Forelimb muscle (tissue), 1 donor: ENCODE measurements around the gene DCUN1D2. TPM values are rescaled to one million over a fixed set of nuclear protein-coding genes. Genes with fewer than 3 reads are reported as not detected.
"Not testable (repeated sequence)": the region's sequence is repeated elsewhere in the genome, so short reads cannot be mapped to it uniquely, and the experiment has no call there.

Experiments used
- DNase-seq: peaks from one replicate; pipeline ENCODE4 v3.0.0-alpha.2; 2013; ENCODE audit warnings: low read depth
- polyA plus RNA-seq: library from polyadenylated mRNA; unstranded; fragments of 120-200 nt; gene quantifications from one replicate; pipeline ENCODE4 v1.2.1, GENCODE V29; 2013; ENCODE audit not compliant: insufficient read length

DCUN1D2 gene
- polyA plus RNA-seq: 19.5 TPM

GRCh38 chr13:113490496-113491417 lies at the start of gene DCUN1D2:
TSS of gene DCUN1D2 (minus strand) at chr13:113490711. CDS start at chr13:113490669, 42 bp downstream.
- peak; percentile 74 for DNase-seq

- DNase-seq: no peak
These were observed 49.3 kb upstream of the DCUN1D2 start for GRCh38 chr13:113539822-113540221.

- DNase-seq: no peak
These were observed 48.7 kb upstream of the DCUN1D2 start for GRCh38 chr13:113539176-113539575.

- no peak for DNase-seq
These were observed 48.2 kb upstream of the DCUN1D2 start for GRCh38 chr13:113538689-113539058.

- DNase-seq: no peak
These were observed 47.6 kb upstream of the DCUN1D2 start for GRCh38 chr13:113537909-113538688.

DNA sequence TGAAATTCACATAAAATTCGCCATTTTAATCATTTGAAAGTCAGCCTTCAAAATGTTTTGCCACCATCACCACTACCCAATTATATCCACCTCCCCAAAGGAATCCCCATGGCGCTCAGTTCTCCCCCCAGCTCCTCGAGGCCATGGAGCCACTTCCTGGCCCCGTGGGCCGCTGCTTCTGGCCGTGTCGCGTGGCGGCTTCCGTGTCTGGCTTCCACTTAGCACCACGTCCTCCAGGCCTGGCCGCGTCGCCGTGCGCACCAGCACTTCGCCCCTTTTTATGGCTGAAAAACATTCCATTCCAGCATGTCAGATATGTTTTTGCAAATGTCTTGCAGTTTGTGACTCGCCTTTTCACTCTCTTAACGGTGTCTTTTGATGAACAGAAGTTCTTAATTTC lies 46.7 kb upstream of the DCUN1D2 start:
- no peak for DNase-seq

DNA sequence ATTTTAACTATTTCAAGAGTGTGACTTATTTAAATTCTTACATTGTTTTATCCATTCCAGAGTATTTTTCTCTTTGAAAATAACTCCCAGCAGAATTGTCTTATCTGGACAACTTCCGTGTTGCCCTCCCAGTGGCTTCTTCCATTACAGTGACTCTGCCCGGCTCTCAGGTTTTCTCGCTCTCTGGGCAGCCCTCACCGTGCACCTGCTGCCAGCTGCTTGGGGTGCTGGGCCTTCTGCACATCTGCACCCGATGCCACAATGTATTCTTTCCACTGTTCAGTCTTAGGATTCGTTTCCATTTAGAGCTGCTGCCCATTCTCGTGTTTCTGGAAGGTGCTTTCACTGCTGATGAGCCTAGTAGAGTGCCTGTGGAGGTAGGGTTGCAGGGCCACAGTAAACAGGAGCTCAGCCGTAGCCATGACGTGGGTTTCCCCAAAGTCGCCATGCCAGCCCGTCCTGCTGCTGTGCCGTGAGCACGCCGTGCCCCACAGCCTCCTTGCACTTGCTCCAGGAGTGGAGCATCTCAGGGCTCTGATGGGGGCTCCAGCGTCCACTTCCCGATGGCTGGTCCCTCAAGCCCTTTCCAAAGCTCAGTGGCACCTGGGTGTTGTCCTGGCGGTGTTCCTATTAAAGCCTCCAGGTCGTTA lies 46.1 kb upstream of the DCUN1D2 start:
- DNase-seq: no peak

DNA sequence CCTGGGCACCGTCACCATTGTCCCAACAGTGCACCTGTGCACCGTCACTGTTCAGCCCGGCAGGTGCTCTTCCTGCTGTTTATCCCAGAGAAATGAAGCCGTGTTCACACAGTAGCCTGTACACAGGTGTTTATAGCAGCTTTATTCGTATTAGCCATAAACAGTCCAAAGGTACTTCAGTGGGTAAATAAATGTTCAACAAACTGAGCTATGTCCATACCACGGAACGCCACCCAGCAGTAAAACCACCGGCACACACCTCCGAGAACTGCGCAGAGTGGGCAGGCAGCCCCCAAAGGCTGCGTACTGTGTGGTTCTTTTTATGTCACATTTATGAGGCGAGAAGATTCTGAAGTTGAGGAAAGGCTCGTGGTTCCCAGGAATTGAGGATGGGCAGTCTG lies 44.9 kb upstream of the DCUN1D2 start:
- DNase-seq: no peak

DNA sequence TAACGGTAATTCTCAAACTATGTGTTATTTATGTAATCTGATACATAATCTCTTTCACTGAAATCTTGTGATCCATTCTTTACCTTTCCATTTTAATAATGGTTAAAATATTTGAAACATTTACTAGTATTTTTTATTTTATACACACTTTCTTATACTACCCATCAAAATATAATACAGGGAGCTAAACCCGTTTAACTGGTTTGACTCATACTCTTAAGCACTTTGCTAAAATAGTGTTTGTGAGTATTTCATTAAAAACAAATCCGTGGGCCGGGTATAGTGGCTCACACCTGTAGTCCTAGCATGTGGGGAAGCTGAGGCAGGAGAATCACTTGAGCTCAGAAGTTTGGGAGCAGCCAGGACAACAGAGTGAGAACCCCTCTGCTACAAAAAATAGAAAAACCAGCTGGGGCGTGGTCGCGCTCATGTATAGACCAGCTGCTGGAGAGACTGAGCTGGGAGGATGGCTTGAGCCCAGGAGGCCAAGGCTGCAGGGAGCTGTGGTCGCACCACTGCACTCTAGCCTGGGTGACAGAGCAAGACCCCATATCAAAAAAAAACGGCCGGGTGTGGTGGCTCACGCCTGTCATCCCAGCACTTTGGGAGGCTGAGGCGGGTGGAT lies 43.8 kb upstream of the DCUN1D2 start:
- no peak for DNase-seq

- no peak for DNase-seq
These were observed 42.8 kb upstream of the DCUN1D2 start for GRCh38 chr13:113533161-113533840.

- DNase-seq: no peak
These were observed 41.8 kb upstream of the DCUN1D2 start for GRCh38 chr13:113532156-113532806.

DNA sequence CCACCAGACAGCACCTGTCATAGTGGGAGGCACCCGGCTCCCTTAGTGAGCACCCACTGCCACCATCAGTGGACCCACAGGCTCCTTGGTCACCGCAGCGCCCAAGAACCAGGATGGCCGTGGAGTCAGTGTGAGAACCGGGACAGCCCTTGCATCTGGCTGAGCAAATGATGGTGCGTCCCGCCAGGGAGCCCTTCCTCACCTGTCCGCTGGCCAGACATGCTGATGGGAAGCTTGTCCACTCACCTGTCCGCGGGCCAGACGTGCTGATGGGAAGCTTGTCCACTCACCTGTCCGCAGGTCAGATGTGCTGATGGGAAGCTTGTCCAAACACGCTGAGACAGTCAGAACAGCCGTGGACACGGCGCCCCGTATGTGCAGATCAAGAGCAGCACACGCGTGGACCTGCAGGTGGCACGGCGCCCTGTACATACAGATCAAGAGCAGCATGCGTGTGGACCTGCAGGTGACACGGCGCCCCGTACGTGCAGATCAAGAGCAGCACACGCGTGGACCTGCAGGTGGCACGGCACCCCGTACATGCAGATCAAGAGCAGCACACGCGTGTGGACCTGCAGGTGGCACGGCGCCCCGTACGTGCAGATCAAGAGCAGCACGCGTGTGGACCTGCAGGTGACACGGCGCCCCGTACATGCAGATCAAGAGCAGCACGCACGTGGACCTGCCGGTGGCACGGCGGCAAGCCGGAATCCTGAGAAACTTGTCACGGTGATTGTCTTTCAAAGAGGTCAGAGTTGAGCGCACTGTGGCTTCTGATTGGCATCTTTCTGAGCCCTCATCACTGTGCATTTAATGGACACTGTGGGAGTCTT lies 40.7 kb upstream of the DCUN1D2 start:
- no peak for DNase-seq

DNA sequence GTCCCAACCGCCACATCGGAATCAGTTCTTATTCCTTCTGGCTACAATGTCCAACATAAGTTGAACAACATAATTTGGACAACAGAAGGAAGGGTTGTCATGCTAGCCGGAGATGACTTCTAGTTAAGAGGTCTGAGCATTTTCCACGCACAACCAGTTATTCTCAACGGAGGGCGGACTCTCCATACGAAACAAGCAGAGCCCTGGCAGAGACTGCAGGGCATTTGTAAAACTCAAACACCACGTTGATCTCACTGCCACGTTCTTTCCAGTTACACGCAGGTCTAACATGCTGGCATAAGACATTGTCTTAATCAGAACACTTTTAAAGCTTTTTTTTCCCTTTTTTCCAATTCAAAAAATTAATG lies 38.3 kb upstream of the DCUN1D2 start:
- DNase-seq: no peak

GRCh38 chr13:113528101-113528812 lies 37.7 kb upstream of the DCUN1D2 start:
- no peak for DNase-seq

DNA sequence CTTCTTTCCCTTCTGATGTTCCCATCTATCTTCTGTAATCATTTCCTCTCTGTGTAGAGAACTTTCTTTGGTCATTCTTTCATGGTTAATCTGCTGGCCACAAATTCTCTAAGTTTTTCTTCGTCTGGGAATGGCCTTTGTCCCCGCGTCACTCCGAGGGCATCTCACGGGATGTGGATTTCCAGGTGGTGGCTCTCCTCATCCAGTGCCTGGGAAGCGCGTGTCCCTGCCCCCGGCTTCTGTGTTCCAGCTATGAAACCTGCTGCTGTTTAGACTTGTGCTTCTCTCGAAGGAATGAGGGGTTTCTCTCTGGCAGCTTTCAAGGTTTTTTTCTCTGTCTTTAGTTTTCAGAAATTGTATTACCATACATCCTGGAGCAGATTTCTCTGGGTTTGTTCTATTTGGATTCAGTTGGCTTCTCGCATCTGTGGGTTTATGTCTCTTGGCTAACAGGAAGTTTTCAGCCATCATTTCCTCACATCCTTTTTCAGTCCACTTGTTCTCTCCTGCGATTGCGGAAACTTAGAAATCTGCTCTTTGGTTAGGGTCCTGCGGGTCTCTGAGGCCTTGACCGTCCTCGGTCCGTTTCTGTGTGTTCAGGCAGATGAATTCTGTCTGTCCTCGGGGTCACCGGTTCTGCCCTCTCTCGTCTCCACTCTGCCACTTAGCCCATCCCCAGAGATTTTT lies 36.9 kb upstream of the DCUN1D2 start:
- no peak for DNase-seq

DNA sequence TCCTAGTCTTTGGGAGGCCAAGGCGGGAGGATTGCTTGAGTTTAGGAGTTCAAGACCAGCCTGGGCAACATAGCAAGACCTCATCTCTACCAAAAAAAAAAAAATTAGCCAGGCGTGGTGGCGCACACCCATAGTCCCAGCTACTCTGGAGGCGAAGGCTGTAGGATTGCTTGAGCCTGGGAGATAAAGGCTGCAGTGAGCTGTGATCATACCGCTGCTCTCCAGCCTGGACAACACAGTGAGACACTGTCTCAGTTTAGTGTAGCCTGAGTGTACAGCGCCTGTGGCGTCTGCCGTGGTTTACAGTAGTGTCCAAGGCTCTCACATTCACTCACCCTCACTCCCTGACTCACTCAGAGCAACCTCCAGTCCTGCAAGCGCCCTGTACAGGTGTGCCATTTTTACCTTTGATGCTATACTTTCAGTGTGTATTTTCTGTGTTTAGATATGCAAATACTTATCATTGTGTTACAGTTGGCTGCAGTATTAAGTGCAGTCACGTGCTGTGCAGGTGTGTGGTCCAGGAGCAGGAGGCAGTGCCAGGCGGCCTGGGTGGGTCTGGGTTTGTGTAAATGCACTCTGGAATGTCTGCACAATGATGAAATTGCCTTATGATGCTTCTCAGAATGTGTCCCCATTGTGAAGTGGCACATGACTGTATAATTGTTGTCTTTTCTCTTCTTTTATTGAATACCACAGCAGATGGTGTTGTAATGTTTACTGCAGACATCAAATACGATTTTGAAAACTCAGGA lies 36.1 kb upstream of the DCUN1D2 start:
- no peak for DNase-seq

- not testable (repeated sequence) for DNase-seq
These were observed 31.9 kb upstream of the DCUN1D2 start for GRCh38 chr13:113522438-113522837.

DNA sequence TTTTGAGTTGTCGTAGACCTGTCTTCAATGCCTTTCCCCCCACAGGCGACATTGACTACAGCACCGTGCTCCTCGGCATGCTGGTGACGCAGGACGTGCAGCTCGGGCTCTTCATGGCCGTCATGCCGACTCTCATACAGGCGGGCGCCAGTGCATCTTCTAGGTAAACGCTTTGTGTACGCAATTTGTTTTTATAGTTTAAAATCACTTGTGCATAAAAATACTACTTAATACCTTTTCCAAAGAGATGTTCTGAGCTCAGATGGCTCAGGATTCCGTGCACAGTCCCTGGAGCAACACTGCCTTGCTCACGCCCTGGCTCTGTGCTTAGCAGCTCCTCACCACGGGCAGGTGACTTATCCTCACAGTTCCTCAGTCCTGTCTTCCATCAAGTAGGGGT lies 30.1 kb upstream of the DCUN1D2 start:
- DNase-seq: no peak
